ENCODE measurements around the gene GBP2.

The GBP2 gene

DNA sequence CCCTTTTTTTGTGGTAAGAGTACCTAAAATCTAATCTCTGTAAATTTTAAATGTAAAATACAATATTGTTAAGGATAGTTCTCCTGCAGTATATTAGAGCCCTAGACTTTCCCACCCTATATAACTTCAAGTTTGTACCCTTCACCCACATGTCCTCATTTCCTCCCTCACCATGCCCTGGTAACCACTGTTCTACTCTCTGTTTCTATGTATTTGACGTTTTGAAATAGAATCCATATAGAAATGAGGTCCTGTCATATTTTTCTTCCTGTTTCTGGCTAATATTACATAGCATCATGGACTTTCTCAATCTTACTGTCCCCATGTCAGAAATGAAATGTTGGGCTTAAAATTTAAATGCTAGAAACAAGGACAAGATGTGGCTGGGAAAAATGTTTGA is 25.1 kb upstream of the GBP2 start:
- TF ChIP-seq, protein P1, sequence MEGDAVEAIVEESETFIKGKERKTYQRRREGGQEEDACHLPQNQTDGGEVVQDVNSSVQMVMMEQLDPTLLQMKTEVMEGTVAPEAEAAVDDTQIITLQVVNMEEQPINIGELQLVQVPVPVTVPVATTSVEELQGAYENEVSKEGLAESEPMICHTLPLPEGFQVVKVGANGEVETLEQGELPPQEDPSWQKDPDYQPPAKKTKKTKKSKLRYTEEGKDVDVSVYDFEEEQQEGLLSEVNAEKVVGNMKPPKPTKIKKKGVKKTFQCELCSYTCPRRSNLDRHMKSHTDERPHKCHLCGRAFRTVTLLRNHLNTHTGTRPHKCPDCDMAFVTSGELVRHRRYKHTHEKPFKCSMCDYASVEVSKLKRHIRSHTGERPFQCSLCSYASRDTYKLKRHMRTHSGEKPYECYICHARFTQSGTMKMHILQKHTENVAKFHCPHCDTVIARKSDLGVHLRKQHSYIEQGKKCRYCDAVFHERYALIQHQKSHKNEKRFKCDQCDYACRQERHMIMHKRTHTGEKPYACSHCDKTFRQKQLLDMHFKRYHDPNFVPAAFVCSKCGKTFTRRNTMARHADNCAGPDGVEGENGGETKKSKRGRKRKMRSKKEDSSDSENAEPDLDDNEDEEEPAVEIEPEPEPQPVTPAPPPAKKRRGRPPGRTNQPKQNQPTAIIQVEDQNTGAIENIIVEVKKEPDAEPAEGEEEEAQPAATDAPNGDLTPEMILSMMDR (IDR thresholded peaks at IDR 0.05; ENCODE audit: insufficient read depth, low read length, poor library complexity, severe bottlenecking) = no peak
- no peak for TF ChIP-seq EZH2phosphoT487 (conservative IDR thresholded peaks at IDR 0.05; ENCODE audit: low read length)
- Histone ChIP-seq H3K79me2 (ENCODE audit: insufficient read depth, low read length) (no peaks in the 10 kb centered on the region), H3K27me3 (ENCODE audit: low read length) (no peaks in the 10 kb centered on the region), H3F3A (ENCODE audit: insufficient read depth) (no peaks in the 10 kb centered on the region), H3K9me3 (ENCODE audit: insufficient read depth, low read length) (no peaks in the 10 kb centered on the region), H3K4me2 (ENCODE audit: low read depth, low read length, poor library complexity, severe bottlenecking) (no peak overlapping the region), H3K9me2 (replicated peaks; ENCODE audit: insufficient read depth, low read length) (no peaks in the 10 kb centered on the region), H3K9ac (ENCODE audit: low read length) (no peak overlapping the region), H2AFZ (ENCODE audit: low read depth, low read length, severe bottlenecking) (no peak overlapping the region), H4K20me1 (ENCODE audit: low read depth, low read length) (no peaks in the 10 kb centered on the region), H3K4me3 (ENCODE audit: insufficient read depth, low read length, poor library complexity, severe bottlenecking) (no peak overlapping the region), H3K27ac (ENCODE audit: low read depth, low read length) (no peak overlapping the region), H3K36me3 (ENCODE audit: low read length) (no peaks in the 10 kb centered on the region)

DNA sequence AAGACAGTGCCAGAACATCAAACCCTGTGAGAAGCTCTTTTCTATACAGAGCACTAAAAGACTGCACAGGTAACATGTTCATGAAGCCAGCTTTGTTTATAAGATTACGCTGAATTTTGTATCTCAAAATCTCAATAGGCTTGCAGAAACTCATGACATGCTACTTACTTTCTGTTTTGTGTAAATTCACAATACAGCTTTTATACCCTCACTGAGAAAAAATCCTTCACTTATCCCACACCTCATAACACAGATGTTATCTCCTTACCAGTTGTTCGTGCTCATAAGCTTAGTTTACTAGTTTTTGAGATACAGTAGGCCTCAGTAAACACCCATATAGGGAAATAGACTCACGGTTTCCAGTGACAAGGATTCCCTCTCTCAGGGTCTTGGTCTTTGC is 24.1 kb upstream of the GBP2 start:
- TF ChIP-seq EZH2phosphoT487 (conservative IDR thresholded peaks at IDR 0.05; ENCODE audit: low read length) = no peak
- TF ChIP-seq, protein P1 (IDR thresholded peaks at IDR 0.05; ENCODE audit: insufficient read depth, low read length, poor library complexity, severe bottlenecking) = no peak
- Histone ChIP-seq H3K79me2 (ENCODE audit: insufficient read depth, low read length) (no peaks in the 10 kb centered on the region), H3K27me3 (ENCODE audit: low read length) (no peaks in the 10 kb centered on the region), H3K36me3 (ENCODE audit: low read length) (no peaks in the 10 kb centered on the region), H3K27ac (ENCODE audit: low read depth, low read length) (no peak overlapping the region), H3K9ac (ENCODE audit: low read length) (no peak overlapping the region), H3K9me3 (ENCODE audit: insufficient read depth, low read length) (no peaks in the 10 kb centered on the region), H3K4me2 (ENCODE audit: low read depth, low read length, poor library complexity, severe bottlenecking) (no peak overlapping the region), H3K4me3 (ENCODE audit: insufficient read depth, low read length, poor library complexity, severe bottlenecking) (no peak overlapping the region), H3K9me2 (replicated peaks; ENCODE audit: insufficient read depth, low read length) (no peaks in the 10 kb centered on the region), H3F3A (ENCODE audit: insufficient read depth) (no peaks in the 10 kb centered on the region), H4K20me1 (ENCODE audit: low read depth, low read length) (no peaks in the 10 kb centered on the region), H2AFZ (ENCODE audit: low read depth, low read length, severe bottlenecking) (no peak overlapping the region)

DNA sequence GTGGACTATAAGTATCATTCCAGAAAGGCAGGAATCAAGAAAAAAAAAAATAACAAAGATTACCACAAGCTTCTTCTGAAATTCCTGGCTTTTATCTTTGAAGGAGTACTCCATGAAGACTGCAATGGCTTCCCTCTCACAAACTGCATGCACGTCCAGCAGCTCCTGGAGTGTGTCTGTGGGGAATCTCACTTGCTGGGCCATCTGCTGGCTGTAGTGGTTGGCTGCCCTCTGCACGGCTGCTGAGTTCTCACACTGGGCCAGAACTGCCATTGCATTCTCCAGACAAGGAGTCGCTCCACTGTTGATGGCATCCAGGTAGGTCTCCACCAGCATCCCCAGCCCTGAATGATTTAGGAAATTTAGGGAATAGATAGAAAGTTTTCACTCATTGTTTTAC is 23.3 kb upstream of the GBP2 start:
- H2AFZ ChIP-seq (ENCODE audit: low read depth, low read length, severe bottlenecking) = no peak overlapping the region
- H3K36me3 ChIP-seq (ENCODE audit: low read length) = no peaks in the 10 kb centered on the region
- no peaks in the 10 kb centered on the region for H3F3A ChIP-seq (ENCODE audit: insufficient read depth)
- H3K27me3 ChIP-seq (ENCODE audit: low read length) = no peaks in the 10 kb centered on the region
- no peak overlapping the region for H3K9ac ChIP-seq (ENCODE audit: low read length)
- H3K4me3 ChIP-seq (ENCODE audit: insufficient read depth, low read length, poor library complexity, severe bottlenecking) = no peak overlapping the region
- no peaks in the 10 kb centered on the region for H3K79me2 ChIP-seq (ENCODE audit: insufficient read depth, low read length)
- H3K9me3 ChIP-seq (ENCODE audit: insufficient read depth, low read length) = no peaks in the 10 kb centered on the region
- H3K27ac ChIP-seq (ENCODE audit: low read depth, low read length) = no peak overlapping the region
- H4K20me1 ChIP-seq (ENCODE audit: low read depth, low read length) = no peaks in the 10 kb centered on the region
- H3K9me2 ChIP-seq (replicated peaks; ENCODE audit: insufficient read depth, low read length) = no peaks in the 10 kb centered on the region
- H3K4me2 ChIP-seq (ENCODE audit: low read depth, low read length, poor library complexity, severe bottlenecking) = no peak overlapping the region
- TF ChIP-seq, protein P1 (IDR thresholded peaks at IDR 0.05; ENCODE audit: insufficient read depth, low read length, poor library complexity, severe bottlenecking) = no peak
- no peak for TF ChIP-seq EZH2phosphoT487 (conservative IDR thresholded peaks at IDR 0.05; ENCODE audit: low read length)

Measured in SU-DHL-6 (cell line).